HepG2 (cell line): ENCODE data around the gene RASL10A. TPM values are rescaled to one million over a fixed set of nuclear protein-coding genes. Genes with fewer than 3 reads are reported as not detected.

ENCODE experiments used
- ELF3 ChIP-seq: IDR thresholded peaks from 2 replicates; pipeline ENCODE4 v1.6.1; 2016; ENCODE audit warnings: missing genetic modification reagents, missing compliant biosample characterization
- GABPB1 ChIP-seq: IDR thresholded peaks from 2 replicates; pipeline ENCODE4 v1.6.1; 2016; ENCODE audit warnings: mild to moderate bottlenecking, missing genetic modification reagents, moderate library complexity, missing compliant biosample characterization
- KDM3A ChIP-seq: IDR thresholded peaks from 2 replicates; pipeline ENCODE4 v1.6.1; 2018; ENCODE audit warnings: low read depth, missing compliant biosample characterization
- PCBP1 ChIP-seq: fragments of 200-400 bp; formaldehyde crosslinking; IDR thresholded peaks from 2 replicates; pipeline ENCODE4 v1.6.1; 2017; ENCODE audit warnings: mild to moderate bottlenecking, low read depth, low read length, borderline replicate concordance
- PRMT3 ChIP-seq: sonication (generic); formaldehyde crosslinking; IDR thresholded peaks from 2 replicates; pipeline ENCODE4 v1.8.1; 2022; ENCODE audit warnings: low read depth, mild to moderate bottlenecking, moderate library complexity, missing genetic modification reagents, borderline replicate concordance
- SATB2 ChIP-seq: sonication (generic); formaldehyde crosslinking; IDR thresholded peaks from 2 replicates; pipeline ENCODE4 v1.5.0; 2020; ENCODE audit warnings: missing genetic modification reagents
- SMARCE1 ChIP-seq: fragments of 450-650 bp; IDR thresholded peaks from 2 replicates; pipeline ENCODE4 v1.6.1; 2017; ENCODE audit warnings: borderline replicate concordance
- SUZ12 ChIP-seq: fragments of 150-350 bp; IDR thresholded peaks from 2 replicates; pipeline ENCODE4 v1.6.1; 2014; ENCODE audit warnings: low read depth, low read length
- ZNF136 ChIP-seq: sonication (generic); formaldehyde crosslinking; IDR thresholded peaks from 2 replicates; pipeline ENCODE4 v1.8.1; 2022; ENCODE audit warnings: low read depth, mild to moderate bottlenecking, moderate library complexity, missing genetic modification reagents
- ZNF263 ChIP-seq: sonication (generic); formaldehyde crosslinking; IDR thresholded peaks from 2 replicates; pipeline ENCODE4 v1.4.0; 2020; ENCODE audit warnings: missing genetic modification reagents
- ZNF468 ChIP-seq: sonication (generic); formaldehyde crosslinking; IDR thresholded peaks from 2 replicates; pipeline ENCODE4 v1.8.0; 2022; ENCODE audit warnings: mild to moderate bottlenecking, moderate library complexity, missing genetic modification reagents
- polyA plus RNA-seq, 8 experiments: library from polyadenylated mRNA; depleted of rRNA in 3 of 8; stranded (reverse) in 7 of 8; unstranded in 1 of 8; fragments of >200 nt; fragmentation: Illumina TruSeq in 4 of 8; extraction: Trizol in 4 of 8; gene quantifications; 2 replicates each; pipeline versions ENCODE4 v1.2.1 to v1.2.3, GENCODE V29; 2011 to 2016; ENCODE audit warnings: low read depth in 4 of 8, missing spikeins in 1 of 8, mixed read lengths in 1 of 8; ENCODE audit not compliant: insufficient read depth in 1 of 8
- total RNA-seq, 5 experiments: library from RNA; depleted of rRNA; stranded (reverse); fragments of >200 nt; fragmentation: Illumina TruSeq; extraction: Trizol; gene quantifications; 2 replicates each; pipeline ENCODE4 v1.2.3, GENCODE V29; 2016; ENCODE audit warnings: low read depth in 1 of 5
- TF ChIP-seq, protein P1 (sequence below): sonication (generic); formaldehyde crosslinking; IDR thresholded peaks from 2 replicates; pipeline ENCODE4 v1.8.1; 2023; ENCODE audit warnings: mild to moderate bottlenecking, missing genetic modification reagents
- TF ChIP-seq, protein P2 (sequence below): sonication (generic); formaldehyde crosslinking; IDR thresholded peaks from 2 replicates; pipeline ENCODE4 v1.4.0; 2020; ENCODE audit warnings: missing genetic modification reagents, low read depth, mild to moderate bottlenecking, borderline replicate concordance
- TF ChIP-seq, protein P3 (sequence below): sonication (generic); formaldehyde crosslinking; IDR thresholded peaks from 2 replicates; pipeline ENCODE4 v1.8.0; 2022; ENCODE audit warnings: low read depth, missing genetic modification reagents
- TF ChIP-seq, protein P4 (sequence below): sonication (generic); formaldehyde crosslinking; IDR thresholded peaks from 2 replicates; pipeline ENCODE4 v1.4.0; 2020; ENCODE audit warnings: missing genetic modification reagents, borderline replicate concordance
- TF ChIP-seq, protein P5 (sequence below): sonication (generic); formaldehyde crosslinking; IDR thresholded peaks from 2 replicates; pipeline ENCODE4 v1.9.0; 2022; ENCODE audit warnings: low read depth, missing genetic modification reagents
- TF ChIP-seq, protein P6 (sequence below): sonication (generic); formaldehyde crosslinking; IDR thresholded peaks from 2 replicates; pipeline ENCODE4 v1.4.0; 2020; ENCODE audit warnings: missing genetic modification reagents; ENCODE audit errors: not compliant biosample characterization
- TF ChIP-seq, protein P7 (sequence below): IDR thresholded peaks from 2 replicates; pipeline ENCODE4 v1.6.1; 2016; ENCODE audit warnings: low read depth, borderline replicate concordance

The RASL10A gene
- total and polyA plus RNA-seq, 2 of the 13 experiments (the other 11 are each of a cell fraction or from before 2014, with no cell fraction given): 0.05 to 0.22 TPM

DNA sequence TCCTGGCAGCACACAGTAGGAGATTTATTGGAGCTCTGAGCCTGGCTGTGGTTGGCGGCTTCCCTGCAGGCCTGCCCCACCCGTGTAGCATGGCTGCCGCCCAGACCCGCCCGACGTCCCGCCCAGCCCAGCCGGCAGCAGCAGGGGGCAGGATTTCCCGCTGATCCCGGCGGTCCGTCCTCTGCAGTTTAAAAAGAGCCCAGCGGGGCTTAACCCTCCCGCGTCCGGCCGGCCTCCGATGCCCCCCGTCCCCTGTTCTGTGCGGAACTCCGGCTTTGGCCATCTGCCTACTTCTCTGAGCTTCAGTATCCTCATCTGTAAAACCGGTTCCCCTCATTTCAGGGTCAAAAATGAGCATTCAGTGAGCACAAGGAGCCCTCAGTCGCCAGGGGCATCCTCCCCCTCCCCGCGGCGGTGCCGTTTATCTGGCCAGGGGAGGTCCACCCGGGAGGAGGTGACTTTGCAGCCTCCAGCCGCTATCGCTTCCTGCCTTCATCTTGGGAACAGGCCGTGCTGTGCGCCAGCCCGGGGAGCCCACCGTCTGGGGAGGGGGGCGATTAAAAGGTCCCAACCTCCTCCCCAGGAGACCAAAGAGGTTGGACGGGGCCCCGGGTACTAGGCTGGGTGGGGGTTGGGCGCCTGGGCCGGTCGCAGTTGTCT, 9.2 kb downstream of the RASL10A start, which contains the start of gene GAS2L1 (continued):
- TF ChIP-seq, protein P1, sequence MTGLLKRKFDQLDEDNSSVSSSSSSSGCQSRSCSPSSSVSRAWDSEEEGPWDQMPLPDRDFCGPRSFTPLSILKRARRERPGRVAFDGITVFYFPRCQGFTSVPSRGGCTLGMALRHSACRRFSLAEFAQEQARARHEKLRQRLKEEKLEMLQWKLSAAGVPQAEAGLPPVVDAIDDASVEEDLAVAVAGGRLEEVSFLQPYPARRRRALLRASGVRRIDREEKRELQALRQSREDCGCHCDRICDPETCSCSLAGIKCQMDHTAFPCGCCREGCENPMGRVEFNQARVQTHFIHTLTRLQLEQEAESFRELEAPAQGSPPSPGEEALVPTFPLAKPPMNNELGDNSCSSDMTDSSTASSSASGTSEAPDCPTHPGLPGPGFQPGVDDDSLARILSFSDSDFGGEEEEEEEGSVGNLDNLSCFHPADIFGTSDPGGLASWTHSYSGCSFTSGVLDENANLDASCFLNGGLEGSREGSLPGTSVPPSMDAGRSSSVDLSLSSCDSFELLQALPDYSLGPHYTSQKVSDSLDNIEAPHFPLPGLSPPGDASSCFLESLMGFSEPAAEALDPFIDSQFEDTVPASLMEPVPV (CRISPR knock-in tag): no peak
- TF ChIP-seq PRMT3 (CRISPR knock-in tag) (peak; percentile 42; the same call in 1 of the 2 replicates), ELF3 (CRISPR knock-in tag) (0 out of 2 replicates have a peak, but pooled peaks have one; percentile 22), KDM3A (0 out of 2 replicates have a peak, but pooled peaks have one; percentile 24), SUZ12 (no peak), ZNF136 (0 out of 2 replicates have a peak, but pooled peaks have one; percentile 51), SMARCE1 (no peak), ZNF468 (CRISPR knock-in tag) (no peak), ZNF263 (CRISPR knock-in tag) (0 out of 2 replicates have a peak, but pooled peaks have one; percentile 35), SATB2 (CRISPR knock-in tag) (no peak), PCBP1 (0 out of 2 replicates have a peak, but pooled peaks have one; percentile 63), GABPB1 (peak; percentile 52; the same call in 1 of the 2 replicates)
- TF ChIP-seq, protein P2, sequence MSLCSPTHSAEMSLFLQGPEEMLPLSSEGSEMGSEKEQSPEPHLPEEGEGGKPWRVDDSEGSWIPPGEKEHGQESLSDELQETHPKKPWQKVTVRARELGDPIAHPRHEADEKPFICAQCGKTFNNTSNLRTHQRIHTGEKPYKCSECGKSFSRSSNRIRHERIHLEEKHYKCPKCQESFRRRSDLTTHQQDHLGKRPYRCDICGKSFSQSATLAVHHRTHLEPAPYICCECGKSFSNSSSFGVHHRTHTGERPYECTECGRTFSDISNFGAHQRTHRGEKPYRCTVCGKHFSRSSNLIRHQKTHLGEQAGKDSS (CRISPR knock-in tag): no peak
- TF ChIP-seq, protein P3, sequence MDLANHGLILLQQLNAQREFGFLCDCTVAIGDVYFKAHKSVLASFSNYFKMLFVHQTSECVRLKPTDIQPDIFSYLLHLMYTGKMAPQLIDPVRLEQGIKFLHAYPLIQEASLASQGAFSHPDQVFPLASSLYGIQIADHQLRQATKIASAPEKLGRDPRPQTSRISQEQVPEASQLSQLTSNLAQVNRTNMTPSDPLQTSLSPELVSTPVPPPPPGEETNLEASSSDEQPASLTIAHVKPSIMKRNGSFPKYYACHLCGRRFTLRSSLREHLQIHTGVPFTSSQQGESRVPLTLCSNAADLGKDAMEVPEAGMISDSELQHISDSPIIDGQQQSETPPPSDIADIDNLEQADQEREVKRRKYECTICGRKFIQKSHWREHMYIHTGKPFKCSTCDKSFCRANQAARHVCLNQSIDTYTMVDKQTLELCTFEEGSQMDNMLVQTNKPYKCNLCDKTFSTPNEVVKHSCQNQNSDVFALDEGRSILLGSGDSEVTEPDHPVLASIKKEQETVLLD (CRISPR knock-in tag): no peak; the same call in 1 of the 2 replicates
- TF ChIP-seq, protein P4, sequence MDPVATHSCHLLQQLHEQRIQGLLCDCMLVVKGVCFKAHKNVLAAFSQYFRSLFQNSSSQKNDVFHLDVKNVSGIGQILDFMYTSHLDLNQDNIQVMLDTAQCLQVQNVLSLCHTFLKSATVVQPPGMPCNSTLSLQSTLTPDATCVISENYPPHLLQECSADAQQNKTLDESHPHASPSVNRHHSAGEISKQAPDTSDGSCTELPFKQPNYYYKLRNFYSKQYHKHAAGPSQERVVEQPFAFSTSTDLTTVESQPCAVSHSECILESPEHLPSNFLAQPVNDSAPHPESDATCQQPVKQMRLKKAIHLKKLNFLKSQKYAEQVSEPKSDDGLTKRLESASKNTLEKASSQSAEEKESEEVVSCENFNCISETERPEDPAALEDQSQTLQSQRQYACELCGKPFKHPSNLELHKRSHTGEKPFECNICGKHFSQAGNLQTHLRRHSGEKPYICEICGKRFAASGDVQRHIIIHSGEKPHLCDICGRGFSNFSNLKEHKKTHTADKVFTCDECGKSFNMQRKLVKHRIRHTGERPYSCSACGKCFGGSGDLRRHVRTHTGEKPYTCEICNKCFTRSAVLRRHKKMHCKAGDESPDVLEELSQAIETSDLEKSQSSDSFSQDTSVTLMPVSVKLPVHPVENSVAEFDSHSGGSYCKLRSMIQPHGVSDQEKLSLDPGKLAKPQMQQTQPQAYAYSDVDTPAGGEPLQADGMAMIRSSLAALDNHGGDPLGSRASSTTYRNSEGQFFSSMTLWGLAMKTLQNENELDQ (CRISPR knock-in tag): no peak
- TF ChIP-seq, protein P5, sequence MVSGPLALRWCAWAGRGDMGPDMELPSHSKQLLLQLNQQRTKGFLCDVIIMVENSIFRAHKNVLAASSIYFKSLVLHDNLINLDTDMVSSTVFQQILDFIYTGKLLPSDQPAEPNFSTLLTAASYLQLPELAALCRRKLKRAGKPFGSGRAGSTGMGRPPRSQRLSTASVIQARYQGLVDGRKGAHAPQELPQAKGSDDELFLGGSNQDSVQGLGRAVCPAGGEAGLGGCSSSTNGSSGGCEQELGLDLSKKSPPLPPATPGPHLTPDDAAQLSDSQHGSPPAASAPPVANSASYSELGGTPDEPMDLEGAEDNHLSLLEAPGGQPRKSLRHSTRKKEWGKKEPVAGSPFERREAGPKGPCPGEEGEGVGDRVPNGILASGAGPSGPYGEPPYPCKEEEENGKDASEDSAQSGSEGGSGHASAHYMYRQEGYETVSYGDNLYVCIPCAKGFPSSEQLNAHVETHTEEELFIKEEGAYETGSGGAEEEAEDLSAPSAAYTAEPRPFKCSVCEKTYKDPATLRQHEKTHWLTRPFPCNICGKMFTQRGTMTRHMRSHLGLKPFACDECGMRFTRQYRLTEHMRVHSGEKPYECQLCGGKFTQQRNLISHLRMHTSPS (CRISPR knock-in tag): peak; percentile 27; the same call in 1 of the 2 replicates
- TF ChIP-seq, protein P6, sequence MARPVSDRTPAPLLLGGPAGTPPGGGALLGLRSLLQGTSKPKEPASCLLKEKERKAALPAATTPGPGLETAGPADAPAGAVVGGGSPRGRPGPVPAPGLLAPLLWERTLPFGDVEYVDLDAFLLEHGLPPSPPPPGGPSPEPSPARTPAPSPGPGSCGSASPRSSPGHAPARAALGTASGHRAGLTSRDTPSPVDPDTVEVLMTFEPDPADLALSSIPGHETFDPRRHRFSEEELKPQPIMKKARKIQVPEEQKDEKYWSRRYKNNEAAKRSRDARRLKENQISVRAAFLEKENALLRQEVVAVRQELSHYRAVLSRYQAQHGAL: no peak
- TF ChIP-seq, protein P7, sequence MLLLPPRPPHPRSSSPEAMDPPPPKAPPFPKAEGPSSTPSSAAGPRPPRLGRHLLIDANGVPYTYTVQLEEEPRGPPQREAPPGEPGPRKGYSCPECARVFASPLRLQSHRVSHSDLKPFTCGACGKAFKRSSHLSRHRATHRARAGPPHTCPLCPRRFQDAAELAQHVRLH (CRISPR knock-in tag): 0 out of 2 replicates have a peak, but pooled peaks have one; percentile 22
